K562 (cell line): ENCODE results near the gene LGR6. TPM values are rescaled to one million over a fixed set of nuclear protein-coding genes. Genes with fewer than 3 reads are reported as not detected.

ENCODE experiments used
- ATAC-seq: fragments of 200-7000 bp; cut with Tn5 transposase; 3 replicates; pipeline ENCODE4 v1.9.1; 2020; ENCODE audit warnings: moderate library complexity
- BruUV-seq: library from RNA; stranded (reverse); fragments of 400-500 nt; replicated peaks from 2 replicates; lab custom pipeline; 2021; lab: Mats Ljungman, UMichigan
- CTCF ChIA-PET: fragments of 300-600 bp; formaldehyde crosslinking; extraction: SDS; loops from one replicate; lab custom pipeline; 2021; ENCODE audit warnings: low intra/inter-chr PET ratio; lab: Yijun Ruan, JAX
- POLR2A ChIA-PET: fragments of 300-600, 350-650 bp; sonication (Branson Sonifier 250); formaldehyde crosslinking; extraction: SDS; loops from one replicate; lab custom pipeline; 2021; ENCODE audit warnings: antibody characterized with exemption, inconsistent platforms; lab: Yijun Ruan, JAX
- DNase-seq, 4 experiments: peaks; one replicate each; pipeline versions ENCODE4 v3.0.0 to v3.0.0-alpha.2; 2011 to 2018; ENCODE audit warnings: low spot score in 3 of 4, mixed read lengths in 3 of 4; ENCODE audit errors: extremely low read depth in 1 of 4
- FAIRE-seq: peaks from 2 replicates; lab custom pipeline; 2011; peaks lifted over from hg19 to GRCh38; lab: Jason Lieb, UNC
- H2AFZ ChIP-seq: 2 replicates; pipeline ENCODE4 v1.6.0; 2011; ENCODE audit warnings: low read depth, low read length, control low read depth, inconsistent platforms
- H3K27ac ChIP-seq: fragments of 200-600 bp; 3 replicates; pipeline ENCODE4 v1.8.0; 2011; ENCODE audit warnings: low read depth, mild to moderate bottlenecking, control low read depth, inconsistent platforms, low read length, moderate library complexity, mixed read lengths; ENCODE audit errors: extremely low read depth
- H3K27me3 ChIP-seq, 2 experiments: fragments of 300-600 bp in 1 of 2; 2 replicates in 1 of 2; 3 replicates in 1 of 2; pipeline versions ENCODE4 v1.6.0 to v1.8.0; 2011; ENCODE audit warnings: inconsistent platforms in 2 of 2, low read length in 2 of 2, mild to moderate bottlenecking in 1 of 2, mixed read lengths in 1 of 2, moderate library complexity in 1 of 2; ENCODE audit not compliant: control insufficient read depth in 2 of 2, insufficient read depth in 2 of 2
- H3K36me3 ChIP-seq: fragments of 300-600 bp; 3 replicates; pipeline ENCODE4 v1.8.0; 2011; ENCODE audit warnings: mild to moderate bottlenecking, low read length, inconsistent platforms; ENCODE audit not compliant: control insufficient read depth, insufficient read depth
- H3K4me1 ChIP-seq, 2 experiments: fragments of 200-600 bp in 1 of 2; replicated peaks in 1 of 2; 2 replicates in 1 of 2; 3 replicates in 1 of 2; pipeline versions ENCODE4 v1.5.1 to v1.8.0; 2011; ENCODE audit warnings: inconsistent platforms in 2 of 2, low read length in 2 of 2, mild to moderate bottlenecking in 1 of 2, mixed read lengths in 1 of 2, moderate library complexity in 1 of 2; ENCODE audit not compliant: control insufficient read depth in 2 of 2, insufficient read depth in 2 of 2
- H3K4me2 ChIP-seq: 2 replicates; pipeline ENCODE4 v1.6.1; 2011; ENCODE audit warnings: low read length, control low read depth, inconsistent platforms, mixed read lengths; ENCODE audit not compliant: insufficient read depth
- H3K4me3 ChIP-seq: fragments of 200-600 bp; sonication (generic), shearing (Covaris generic); 2 replicates; pipeline ENCODE4 v1.5.1; 2016; ENCODE audit warnings: control low read depth, inconsistent platforms
- H3K79me2 ChIP-seq: fragments of 200-600 bp; 3 replicates; pipeline ENCODE4 v1.8.0; 2011; ENCODE audit warnings: low read length, inconsistent platforms; ENCODE audit not compliant: control insufficient read depth, insufficient read depth
- H3K9ac ChIP-seq, 2 experiments: 2 replicates each; pipeline versions ENCODE4 v1.6.0 to v1.6.1; 2011; ENCODE audit warnings: low read depth in 2 of 2, low read length in 2 of 2, control low read depth in 1 of 2, inconsistent platforms in 1 of 2, mild to moderate bottlenecking in 1 of 2, mixed read lengths in 1 of 2; ENCODE audit not compliant: insufficient read depth in 1 of 2
- H3K9me1 ChIP-seq: one replicate; pipeline ENCODE4 v1.6.0; 2011; ENCODE audit warnings: inconsistent platforms, mild to moderate bottlenecking, low read length, moderate library complexity; ENCODE audit not compliant: control insufficient read depth, insufficient read depth
- H3K9me3 ChIP-seq: replicated peaks from 2 replicates; pipeline ENCODE4 v1.5.1; 2011; ENCODE audit warnings: low read depth, low read length, inconsistent platforms; ENCODE audit not compliant: control insufficient read depth, insufficient read depth
- H4K20me1 ChIP-seq: replicated peaks from 2 replicates; pipeline ENCODE4 v1.6.1; 2011; ENCODE audit warnings: low read length, inconsistent platforms, mixed read lengths; ENCODE audit not compliant: control insufficient read depth, insufficient read depth
- HNRNPH1 ChIP-seq: fragments of 200-400 bp; formaldehyde crosslinking; optimal IDR thresholded peaks from 2 replicates; pipeline ENCODE3; 2017; ENCODE audit warnings: low read depth, mild to moderate bottlenecking, low read length, moderate library complexity
- KLF13 ChIP-seq: fragments of 450-650 bp; IDR thresholded peaks from 2 replicates; pipeline ENCODE4 v1.6.1; 2016; ENCODE audit warnings: missing genetic modification characterization, low read depth, mild to moderate bottlenecking, missing compliant biosample characterization, moderate library complexity, borderline replicate concordance
- PML ChIP-seq: IDR thresholded peaks from 2 replicates; pipeline ENCODE4 v1.6.1; 2012; ENCODE audit warnings: low read length, inconsistent platforms
- POLR2AphosphoS5 ChIP-seq: IDR thresholded peaks from 2 replicates; pipeline ENCODE4 v1.6.1; 2011; ENCODE audit warnings: mild to moderate bottlenecking, low read depth, low read length, moderate library complexity; ENCODE audit not compliant: control insufficient read depth, insufficient read depth
- PRPF4 ChIP-seq: fragments of 200-400 bp; formaldehyde crosslinking; IDR thresholded peaks from one replicate; pipeline ENCODE4 v1.6.1; 2017; ENCODE audit warnings: low read length, low read depth, mild to moderate bottlenecking; ENCODE audit not compliant: insufficient read depth, poor library complexity, severe bottlenecking
- RREB1 ChIP-seq: fragments of 250-450 bp; sonication (Bioruptor Pico); IDR thresholded peaks from 2 replicates; pipeline ENCODE4 v1.4.0; 2020
- SMARCA5 ChIP-seq: fragments of 450-650 bp; IDR thresholded peaks from 2 replicates; pipeline ENCODE4 v1.6.1; 2016
- SPI1 ChIP-seq: IDR thresholded peaks from 2 replicates; pipeline ENCODE4 v1.6.1; 2011; ENCODE audit warnings: low read depth, low read length, control low read depth, borderline replicate concordance
- SRSF1 ChIP-seq: fragments of 200-400 bp; formaldehyde crosslinking; IDR thresholded peaks from 2 replicates; pipeline ENCODE4 v1.6.1; 2017; ENCODE audit warnings: mild to moderate bottlenecking, low read depth, low read length, moderate library complexity
- TEAD2 ChIP-seq: fragments of 450-650 bp; IDR thresholded peaks from 2 replicates; pipeline ENCODE4 v1.6.1; 2016; ENCODE audit warnings: missing genetic modification characterization, control low read depth, missing compliant biosample characterization
- ZNF324 ChIP-seq: fragments of 250-450 bp; sonication (Bioruptor Pico); IDR thresholded peaks from 2 replicates; pipeline ENCODE4 v1.4.0; 2020; ENCODE audit warnings: mild to moderate bottlenecking
- ZNF584 ChIP-seq: fragments of 200-800 bp; sonication (Bioruptor generic); IDR thresholded peaks from 2 replicates; pipeline ENCODE4 v1.6.1; 2016; ENCODE audit warnings: low read depth, mild to moderate bottlenecking, missing genetic modification characterization, missing compliant biosample characterization
- ZNF695 ChIP-seq: fragments of 450-650 bp; formaldehyde crosslinking; IDR thresholded peaks from 2 replicates; pipeline ENCODE4 v1.4.0; 2020; ENCODE audit warnings: mild to moderate bottlenecking, moderate library complexity
- ZNF696 ChIP-seq: fragments of 250-450 bp; sonication (Bioruptor Pico); conservative IDR thresholded peaks from 2 replicates; pipeline ENCODE4 v1.4.0; 2020; ENCODE audit warnings: mild to moderate bottlenecking, moderate library complexity
- WGBS: fragments of 100-300 bp; shearing (Covaris generic); methylation state at CpG from one replicate; pipeline ENCODE4 v1.1.6; 2016; ENCODE audit warnings: low coverage, mixed read lengths; ENCODE audit not compliant: insufficient coverage; ENCODE audit errors: missing lambda C conversion rate; 5-methylcytosine and 5-hydroxymethylcytosine counted together
- in situ Hi-C: fragments of 300-500 bp; cut with MboI; formaldehyde crosslinking; loops from 4 replicates; pipeline ENCODE4 v1.15.0; 2018; ENCODE audit warnings: inconsistent platforms, mixed read lengths
- intact Hi-C: fragments of 100-400 bp; cut with micrococcal nuclease; formaldehyde crosslinking; loops from 2 replicates; pipeline ENCODE4 v1.14.2; 2022
- polyA plus RNA-seq, 8 experiments: library from polyadenylated mRNA; depleted of rRNA in 4 of 8; stranded (reverse) in 5 of 8; unstranded in 3 of 8; fragments of >200 nt; fragmentation: Nextera tagmentation in 2 of 8; fragmentation: Illumina TruSeq in 1 of 8; extraction: Ambion mirVana in 2 of 8; extraction: Trizol in 1 of 8; gene quantifications; 2 replicates each; pipeline versions ENCODE4 v1.2.1 to v1.2.3, GENCODE V29; 2011 to 2014; ENCODE audit warnings: inconsistent platforms in 1 of 8, missing spikeins in 1 of 8
- total RNA-seq, 7 experiments: library from RNA; depleted of rRNA in 6 of 7; stranded (reverse); fragments of >200 nt in 6 of 7; fragmentation: Illumina TruSeq in 2 of 7; extraction: Trizol in 2 of 7; gene quantifications; 2 replicates each; pipeline versions ENCODE4 v1.2.1 to v1.2.3, GENCODE V29; 2011 to 2021; ENCODE audit warnings: low replicate concordance in 1 of 7
- TF ChIP-seq, protein P1 (sequence below), 2 experiments: fragments of 450-650 bp; IDR thresholded peaks; 2 replicates each; pipeline ENCODE4 v1.6.1; 2016

LGR6 gene
- total and polyA plus RNA-seq, 9 of the 15 experiments (the other 6 are each of a cell fraction or from before 2014, with no cell fraction given) = 0.01 to 0.54 (median 0.17) TPM; not detected in 1

- in situ Hi-C loops = no loop called here
- TSS peak; percentile 62 for BruUV-seq
- H3K4me1 ChIP-seq = peaks cover 81 to 87% of the 10 kb centered on the region in 2 experiments
- no peaks in the 10 kb centered on the region for H4K20me1 ChIP-seq
- CTCF ChIA-PET = no interaction called here
- DNase-seq (peak; percentile 57 to 75 (median 68)), ATAC-seq (peak; percentile 2; the same call in 1 of the 3 replicates), FAIRE-seq (no peak)
- peak within 1 kb of the TSS; percentile 99 for H3K27ac ChIP-seq
- H3K4me3 ChIP-seq = peak within 1 kb of the TSS; percentile 57
- 8% methylated on average over 17 of the region's 17 CpGs for WGBS
- H3K27me3 ChIP-seq = no peaks in the 10 kb centered on the region
- no peaks in the 10 kb centered on the region for H3K9me1 ChIP-seq
- H2AFZ ChIP-seq = peak within 1 kb of the TSS; percentile 82
- intact Hi-C loops = no loop called here
- POLR2A ChIA-PET = interaction anchor here (0.6 to 3.2 kb wide), 7 partner anchors 10 to 586 kb away, joined by 3 to 19 read pairs (median 3); no protein-coding TSS in a partner anchor
- peak within 1 kb of the TSS; percentile 89 to 91 for H3K9ac ChIP-seq
- H3K36me3 ChIP-seq = peaks cover 34% of the 10 kb centered on the region; the same call in 2 of the 3 replicates
- peak within 1 kb of the TSS; percentile 90 for H3K4me2 ChIP-seq
- peaks cover 97% of the 10 kb centered on the region for H3K79me2 ChIP-seq
- H3K9me3 ChIP-seq = no peaks in the 10 kb centered on the region
- peak; percentile 53; the same call in 1 of the 2 replicates for TF ChIP-seq SPI1
- peak; percentile 39; the same call in 1 of the 2 replicates for TF ChIP-seq POLR2AphosphoS5
- no peak for TF ChIP-seq SRSF1
- no peak for TF ChIP-seq ZNF695 (CRISPR knock-in tag)
- TF ChIP-seq KLF13 (tag) = peak; percentile 31; the same call in 1 of the 2 replicates
- peak; percentile 72; the same call in 1 of the 2 replicates for TF ChIP-seq RREB1
- 0 out of 2 replicates have a peak, but pooled peaks have one; percentile 47 for TF ChIP-seq ZNF696 (CRISPR knock-in tag)
- TF ChIP-seq, protein P1, sequence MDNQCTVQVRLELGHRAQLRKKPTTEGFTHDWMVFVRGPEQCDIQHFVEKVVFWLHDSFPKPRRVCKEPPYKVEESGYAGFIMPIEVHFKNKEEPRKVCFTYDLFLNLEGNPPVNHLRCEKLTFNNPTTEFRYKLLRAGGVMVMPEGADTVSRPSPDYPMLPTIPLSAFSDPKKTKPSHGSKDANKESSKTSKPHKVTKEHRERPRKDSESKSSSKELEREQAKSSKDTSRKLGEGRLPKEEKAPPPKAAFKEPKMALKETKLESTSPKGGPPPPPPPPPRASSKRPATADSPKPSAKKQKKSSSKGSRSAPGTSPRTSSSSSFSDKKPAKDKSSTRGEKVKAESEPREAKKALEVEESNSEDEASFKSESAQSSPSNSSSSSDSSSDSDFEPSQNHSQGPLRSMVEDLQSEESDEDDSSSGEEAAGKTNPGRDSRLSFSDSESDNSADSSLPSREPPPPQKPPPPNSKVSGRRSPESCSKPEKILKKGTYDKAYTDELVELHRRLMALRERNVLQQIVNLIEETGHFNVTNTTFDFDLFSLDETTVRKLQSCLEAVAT (IDR thresholded peaks at IDR 0.05) = peak; percentile 36 to 44; a peak in 2 of 4 replicates
- no peak for TF ChIP-seq PRPF4
- no peak for TF ChIP-seq ZNF324 (CRISPR knock-in tag)
- peak; percentile 5; the same call in 1 of the 2 replicates for TF ChIP-seq ZNF584 (CRISPR knock-in tag)
- no peak for TF ChIP-seq SMARCA5
- TF ChIP-seq HNRNPH1 = no peak
- TF ChIP-seq PML = 0 out of 2 replicates have a peak, but pooled peaks have one; percentile 6
- TF ChIP-seq TEAD2 = no peak
These were observed 33.1 kb upstream of the LGR6 start, which contains the start of gene PTPN7 for GRCh38 chr1:202160377-202160940. PTPN7 (minus strand) TSS chr1:202160602; CDS start chr1:202159402, 1,200 bp downstream.
